Astrocyte (in vitro differentiated cells and primary cell): Measurements from ENCODE around the gene TENT5C. TPM values are rescaled to one million over a fixed set of nuclear protein-coding genes. Genes with fewer than 3 reads are reported as not detected.

Experiments
- DNase-seq: peaks from one replicate; pipeline ENCODE4 v3.0.0-alpha.2; 2010; ENCODE audit warnings: low read depth
- FAIRE-seq: peaks from 2 replicates; lab custom pipeline; 2011; peaks lifted over from hg19 to GRCh38; lab: Jason Lieb, UNC
- H2AFZ ChIP-seq: 2 replicates; pipeline ENCODE4 v1.6.0; 2012; ENCODE audit warnings: low read depth, low read length, inconsistent platforms
- H3K27ac ChIP-seq: 2 replicates; pipeline ENCODE4 v1.5.1; 2011; ENCODE audit warnings: low read depth, low read length, inconsistent platforms
- H3K27me3 ChIP-seq: 2 replicates; pipeline ENCODE4 v1.6.0; 2011; ENCODE audit warnings: low read length, inconsistent platforms; ENCODE audit not compliant: insufficient read depth
- H3K36me3 ChIP-seq: 2 replicates; pipeline ENCODE4 v1.5.1; 2011; ENCODE audit warnings: low read length, inconsistent platforms; ENCODE audit not compliant: insufficient read depth
- H3K4me1 ChIP-seq: 2 replicates; pipeline ENCODE4 v1.5.1; 2011; ENCODE audit warnings: low read length, inconsistent platforms; ENCODE audit not compliant: insufficient read depth
- H3K4me2 ChIP-seq: 2 replicates; pipeline ENCODE4 v1.6.0; 2012; ENCODE audit warnings: low read length, inconsistent platforms
- H3K4me3 ChIP-seq: 2 replicates; pipeline ENCODE4 v1.5.1; 2011; ENCODE audit warnings: low read depth, mild to moderate bottlenecking, low read length, inconsistent platforms; ENCODE audit not compliant: insufficient read depth
- H3K79me2 ChIP-seq: 2 replicates; pipeline ENCODE4 v1.6.0; 2012; ENCODE audit warnings: mild to moderate bottlenecking, low read length, inconsistent platforms; ENCODE audit not compliant: insufficient read depth
- H3K9ac ChIP-seq: 2 replicates; pipeline ENCODE4 v1.6.0; 2012; ENCODE audit warnings: mild to moderate bottlenecking, low read length, inconsistent platforms
- H3K9me3 ChIP-seq: 2 replicates; pipeline ENCODE4 v1.5.1; 2012; ENCODE audit warnings: low read depth, mild to moderate bottlenecking, low read length, inconsistent platforms; ENCODE audit not compliant: insufficient read depth
- H4K20me1 ChIP-seq: 2 replicates; pipeline ENCODE4 v1.6.0; 2012; ENCODE audit warnings: low read length, inconsistent platforms; ENCODE audit not compliant: insufficient read depth
- H3K27ac Mint-ChIP-seq: one replicate; pipeline ENCODE4 v1.8.0; 2021; ENCODE audit warnings: mild to moderate bottlenecking, mixed read lengths; ENCODE audit not compliant: unreplicated experiment
- H3K27me3 Mint-ChIP-seq: one replicate; pipeline ENCODE4 v1.8.0; 2021; ENCODE audit warnings: low read depth, mixed read lengths; ENCODE audit not compliant: unreplicated experiment
- H3K36me3 Mint-ChIP-seq: one replicate; pipeline ENCODE4 v1.8.0; 2021; ENCODE audit warnings: low read depth, mixed read lengths; ENCODE audit not compliant: unreplicated experiment
- H3K4me1 Mint-ChIP-seq: one replicate; pipeline ENCODE4 v1.8.0; 2021; ENCODE audit warnings: low read depth, mixed read lengths; ENCODE audit not compliant: unreplicated experiment
- H3K4me3 Mint-ChIP-seq: one replicate; pipeline ENCODE4 v1.8.0; 2021; ENCODE audit warnings: mild to moderate bottlenecking, moderate library complexity, mixed read lengths; ENCODE audit not compliant: unreplicated experiment
- H3K9me3 Mint-ChIP-seq: one replicate; pipeline ENCODE4 v1.8.0; 2021; ENCODE audit warnings: mild to moderate bottlenecking, mixed read lengths; ENCODE audit not compliant: unreplicated experiment
- CTCF ChIP-seq: IDR thresholded peaks from 2 replicates; pipeline ENCODE4 v1.5.1; 2011; ENCODE audit warnings: low read depth, mild to moderate bottlenecking, inconsistent platforms, low read length, moderate library complexity; ENCODE audit not compliant: insufficient read depth
- EZH2 ChIP-seq: IDR thresholded peaks from 2 replicates; pipeline ENCODE4 v1.6.1; 2012; ENCODE audit warnings: mild to moderate bottlenecking, low read length, inconsistent platforms; ENCODE audit not compliant: insufficient read depth
- total RNA-seq: library from RNA; stranded (reverse); gene quantifications from 2 replicates; pipeline ENCODE4 v1.2.1, GENCODE V29; 2021

TENT5C gene
- total RNA-seq, 1 donor from 2014 or later = 0.77 TPM

- Histone ChIP-seq H3K9ac (no peak overlapping the region), H3K36me3 (no peaks in the 10 kb centered on the region), H3K4me1 (no peaks in the 10 kb centered on the region), H2AFZ (no peak overlapping the region), H4K20me1 (no peaks in the 10 kb centered on the region), H3K4me2 (no peak overlapping the region), H3K27ac (no peak overlapping the region), H3K4me3 (no peak overlapping the region), H3K9me3 (no peaks in the 10 kb centered on the region), H3K27me3 (peaks cover 2% of the 10 kb centered on the region), H3K79me2 (no peaks in the 10 kb centered on the region)
- H3K36me3 Mint-ChIP-seq = no peaks in the 10 kb centered on the region
- no peak for DNase-seq
- no peak overlapping the region for H3K27ac Mint-ChIP-seq
- peaks cover 4% of the 10 kb centered on the region for H3K9me3 Mint-ChIP-seq
- H3K4me3 Mint-ChIP-seq = no peak overlapping the region
- FAIRE-seq = no peak
- H3K4me1 Mint-ChIP-seq = peaks cover 2% of the 10 kb centered on the region
- TF ChIP-seq EZH2 (no peak), CTCF (no peak)
- H3K27me3 Mint-ChIP-seq = peaks cover 4% of the 10 kb centered on the region
These were observed 58.5 kb downstream of the TENT5C start for GRCh38 chr1:117664314-117664713.

GRCh38 chr1:117665556-117666270 is 59.9 kb downstream of the TENT5C start:
- no peak overlapping the region for H3K27ac ChIP-seq
- no peaks in the 10 kb centered on the region for H4K20me1 ChIP-seq
- Mint-ChIP-seq H3K27me3 (peaks cover 4% of the 10 kb centered on the region), H3K9me3 (peaks cover 4% of the 10 kb centered on the region), H3K4me1 (peaks cover 2% of the 10 kb centered on the region), H3K27ac (no peak overlapping the region), H3K36me3 (no peaks in the 10 kb centered on the region), H3K4me3 (no peak overlapping the region)
- no peak overlapping the region for H2AFZ ChIP-seq
- H3K27me3 ChIP-seq = peaks cover 2% of the 10 kb centered on the region
- DNase-seq = no peak
- TF ChIP-seq EZH2 = no peak
- no peak for TF ChIP-seq CTCF
- no peaks in the 10 kb centered on the region for H3K9me3 ChIP-seq
- no peak overlapping the region for H3K4me3 ChIP-seq
- no peak overlapping the region for H3K9ac ChIP-seq
- H3K4me1 ChIP-seq = no peaks in the 10 kb centered on the region
- no peaks in the 10 kb centered on the region for H3K36me3 ChIP-seq
- FAIRE-seq = no peak
- no peak overlapping the region for H3K4me2 ChIP-seq
- no peaks in the 10 kb centered on the region for H3K79me2 ChIP-seq

- Histone ChIP-seq H3K4me2 (no peak overlapping the region), H3K9ac (no peak overlapping the region), H3K36me3 (no peaks in the 10 kb centered on the region), H3K27ac (no peak overlapping the region), H3K27me3 (no peaks in the 10 kb centered on the region), H2AFZ (no peak overlapping the region), H3K9me3 (no peaks in the 10 kb centered on the region), H4K20me1 (no peaks in the 10 kb centered on the region), H3K4me3 (no peak overlapping the region), H3K79me2 (no peaks in the 10 kb centered on the region), H3K4me1 (peaks cover 12% of the 10 kb centered on the region)
- Mint-ChIP-seq H3K9me3 (no peaks in the 10 kb centered on the region), H3K4me3 (no peak overlapping the region), H3K4me1 (peaks cover 22% of the 10 kb centered on the region), H3K36me3 (no peaks in the 10 kb centered on the region), H3K27me3 (peaks cover 10% of the 10 kb centered on the region), H3K27ac (no peak overlapping the region)
- FAIRE-seq (no peak), DNase-seq (no peak)
- no peak for TF ChIP-seq CTCF
- no peak for TF ChIP-seq EZH2
These were observed 63.7 kb downstream of the TENT5C start for GRCh38 chr1:117669572-117669971.
